CD4-positive, alpha-beta memory T cell (primary cell): ENCODE data around the gene LEFTY1. TPM values are rescaled to one million over a fixed set of nuclear protein-coding genes. Genes with fewer than 3 reads are reported as not detected.
A peak's percentile ranks its signal among the peaks of the same experiment; 100 is the strongest.

Source experiments
- CTCF ChIA-PET: fragments of 350-600 bp; sonication (Branson Sonifier 250); formaldehyde crosslinking; loops from one replicate; lab custom pipeline; 2021; ENCODE audit warnings: inconsistent platforms; ENCODE audit not compliant: partially characterized antibody; lab: Charles Lee
- POLR2A ChIA-PET: fragments of 350-600 bp; sonication (Branson Sonifier 250); formaldehyde crosslinking; loops from one replicate; lab custom pipeline; 2021; ENCODE audit not compliant: partially characterized antibody; lab: Charles Lee
- DNase-seq, 5 donors: peaks; one replicate each; pipeline versions ENCODE4 v3.0.0 to v3.0.0-alpha.2; 2020 to 2022; ENCODE audit warnings: mixed read lengths in 1 of 5
- H3K27ac ChIP-seq: one replicate; pipeline ENCODE4 v1.7.0; 2013; ENCODE audit warnings: low read depth, low read length
- H3K27me3 ChIP-seq: 2 replicates; pipeline ENCODE4 v1.7.0; 2013; ENCODE audit warnings: mild to moderate bottlenecking, low read length, moderate library complexity; ENCODE audit not compliant: insufficient read depth
- H3K36me3 ChIP-seq: 2 replicates; pipeline ENCODE4 v1.7.0; 2013; ENCODE audit warnings: mild to moderate bottlenecking, low read length, moderate library complexity; ENCODE audit not compliant: insufficient read depth
- H3K4me1 ChIP-seq: 2 replicates; pipeline ENCODE4 v1.7.0; 2013; ENCODE audit warnings: mild to moderate bottlenecking, low read length, moderate library complexity; ENCODE audit not compliant: insufficient read depth
- H3K4me3 ChIP-seq, 2 donors: one replicate each; pipeline ENCODE4 v1.7.0; 2013; ENCODE audit warnings: low read length in 2 of 2, mild to moderate bottlenecking in 1 of 2
- H3K9me3 ChIP-seq, 2 donors: one replicate each; pipeline ENCODE4 v1.7.0; 2013; ENCODE audit warnings: low read length in 2 of 2, control low read depth in 1 of 2; ENCODE audit not compliant: control insufficient read depth in 1 of 2
- H3K27ac Mint-ChIP-seq, 7 donors: one replicate each; pipeline ENCODE4 v1.8.0; 2020 to 2021; ENCODE audit warnings: mixed read lengths in 7 of 7, mild to moderate bottlenecking in 6 of 7, inconsistent platforms in 3 of 7, moderate library complexity in 3 of 7
- H3K27me3 Mint-ChIP-seq, 2 donors: one replicate each; pipeline ENCODE4 v1.8.0; 2020 to 2021; ENCODE audit warnings: mixed read lengths in 2 of 2
- H3K36me3 Mint-ChIP-seq, 2 donors: one replicate each; pipeline ENCODE4 v1.8.0; 2020 to 2021; ENCODE audit warnings: mixed read lengths in 2 of 2, inconsistent platforms in 1 of 2, mild to moderate bottlenecking in 1 of 2
- H3K4me1 Mint-ChIP-seq, 4 donors: one replicate each; pipeline ENCODE4 v1.8.0; 2020 to 2021; ENCODE audit warnings: mixed read lengths in 4 of 4, mild to moderate bottlenecking in 1 of 4
- H3K4me3 Mint-ChIP-seq, 8 donors: one replicate each; pipeline ENCODE4 v1.8.0; 2020 to 2021; ENCODE audit warnings: mixed read lengths in 8 of 8, mild to moderate bottlenecking in 7 of 8, moderate library complexity in 6 of 8, inconsistent platforms in 3 of 8
- H3K9me3 Mint-ChIP-seq, 8 donors: one replicate each; pipeline ENCODE4 v1.8.0; 2020 to 2021; ENCODE audit warnings: mixed read lengths in 8 of 8, mild to moderate bottlenecking in 5 of 8, inconsistent platforms in 3 of 8, moderate library complexity in 1 of 8
- intact Hi-C: fragments of 100-400 bp; cut with micrococcal nuclease; formaldehyde crosslinking; loops from one replicate; pipeline ENCODE4 v1.15.1; 2023
- polyA plus RNA-seq, 2 donors: library from polyadenylated mRNA; unstranded; fragments of 300-500 nt; fragmentation: Illumina TruSeq; gene quantifications; one replicate each; pipeline ENCODE4 v1.2.3, GENCODE V29; 2021
- total RNA-seq, 2 experiments: library from RNA; stranded (reverse); gene quantifications; one replicate each; pipeline ENCODE4 v1.2.3, GENCODE V29; 2021

LEFTY1 gene
- total and polyA plus RNA-seq, 4 experiments from 2014 or later, result 0.55 to 0.75 TPM; not detected in 2

DNA sequence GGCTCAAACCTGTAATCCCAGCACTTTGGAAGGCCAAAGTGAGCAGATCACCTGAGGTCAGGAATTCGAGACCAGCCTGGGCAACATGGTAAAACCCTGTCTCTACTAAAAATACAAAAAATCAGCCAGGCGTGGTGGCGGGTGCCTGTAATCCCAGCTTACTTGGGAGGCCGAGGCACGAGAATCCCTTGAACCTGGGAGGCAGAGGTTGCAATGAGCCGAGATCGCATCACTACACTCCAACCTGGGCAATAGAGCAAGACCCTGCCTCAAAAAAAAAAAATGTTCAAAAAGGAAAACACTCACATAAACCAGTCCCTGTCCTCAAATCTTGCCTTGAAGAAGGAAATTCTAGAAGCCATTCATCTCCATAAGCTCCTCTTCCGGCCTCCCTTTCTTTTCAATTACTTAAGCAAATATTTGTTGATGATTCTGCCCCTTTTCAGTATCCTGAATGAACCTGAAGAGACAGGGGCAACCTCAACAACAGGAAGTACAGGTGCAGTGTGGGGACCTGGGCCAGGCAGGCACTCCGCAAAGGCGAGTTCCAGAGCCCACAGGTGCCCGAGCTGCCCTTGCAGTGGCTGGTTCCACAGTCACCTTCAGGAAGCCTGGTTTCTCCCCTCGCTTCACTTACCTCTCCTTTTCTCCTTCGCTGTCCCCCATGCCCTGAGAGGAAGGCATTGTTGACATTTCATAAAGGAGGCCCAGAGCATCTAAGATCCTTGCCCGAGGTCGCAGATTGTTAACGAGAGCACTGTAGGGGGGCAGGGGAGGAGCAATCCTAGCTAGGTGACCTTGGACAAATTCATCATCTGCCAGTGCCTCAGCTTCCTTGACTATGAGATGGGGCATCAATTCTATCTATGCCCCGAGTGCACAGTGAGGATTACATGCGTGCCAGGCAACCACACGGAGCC is 8.9 kb upstream of the LEFTY1 start:
- Mint-ChIP-seq H3K4me1 (peaks cover 36 to 65% (median 49%) of the 10 kb centered on the region in 4 donors), H3K9me3 (peaks cover 0 to 2% (median 0%) of the 10 kb centered on the region in 8 donors), H3K27me3 (no peaks in the 10 kb centered on the region), H3K4me3 (peak overlapping the region; percentile 72 to 92 (median 82)), H3K36me3 (no peaks in the 10 kb centered on the region), H3K27ac (peak overlapping the region; percentile 94 to 99 (median 98))
- H3K4me1 ChIP-seq, result peaks cover 45% of the 10 kb centered on the region
- CTCF ChIA-PET, result interaction anchor here (0.7 to 18.0 kb wide), 6 partner anchors 12 to 120 kb away, joined by 3 to 294 read pairs (median 6); partner anchors contain the start of genes SRP9 and TMEM63A
- peak; percentile 59 to 68 (median 64) for DNase-seq
- H3K4me3 ChIP-seq, result peak overlapping the region in 1 of 2 donors; percentile 1
- H3K27me3 ChIP-seq, result no peaks in the 10 kb centered on the region
- no peaks in the 10 kb centered on the region for H3K9me3 ChIP-seq
- H3K36me3 ChIP-seq, result no peaks in the 10 kb centered on the region
- intact Hi-C loops, result loop anchor here (1.0 kb wide), 5 partner anchors 13 to 120 kb away; partner anchors contain the start of genes PYCR2 and TMEM63A
- POLR2A ChIA-PET, result interaction anchor here (0.7 to 22.5 kb wide), 24 partner anchors 8 to 470 kb away, joined by 3 to 730 read pairs (median 8); partner anchors contain the start of genes H3-3A, LBR, LEFTY1 and PYCR2
- H3K27ac ChIP-seq, result peak overlapping the region; percentile 72

DNA sequence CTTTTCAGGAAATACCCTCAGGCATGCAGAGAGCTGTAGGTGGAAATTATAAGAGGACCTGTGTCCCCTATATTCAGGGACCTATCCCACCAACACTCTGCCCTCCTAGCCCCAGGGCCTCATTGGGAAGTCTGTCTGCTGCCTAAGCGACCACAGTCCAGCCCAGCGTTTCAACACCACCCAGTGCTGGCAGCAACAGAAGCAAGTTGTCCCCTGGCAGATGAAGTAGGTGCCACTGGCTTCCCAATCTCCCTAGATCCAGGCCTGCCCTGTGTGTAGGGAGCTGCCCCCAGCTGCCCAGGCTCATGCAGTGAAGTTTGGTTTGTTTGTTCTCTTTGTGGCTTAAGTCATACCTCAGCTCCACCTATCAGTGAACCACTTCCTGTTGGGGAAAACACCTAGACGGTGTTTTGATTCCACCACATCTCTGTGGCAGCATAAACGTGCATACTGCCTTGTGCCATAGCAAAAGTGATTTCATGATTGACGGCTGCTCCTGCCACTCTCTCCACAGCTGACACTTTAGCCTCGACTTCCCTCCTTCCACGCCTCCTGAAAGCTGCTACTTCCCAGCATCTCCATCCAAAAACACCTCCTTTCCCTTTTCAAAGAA is 8.1 kb upstream of the LEFTY1 start:
- Mint-ChIP-seq H3K4me1 (peaks cover 34 to 65% (median 46%) of the 10 kb centered on the region in 4 donors), H3K9me3 (peaks cover 0 to 2% (median 0%) of the 10 kb centered on the region in 8 donors), H3K27me3 (no peaks in the 10 kb centered on the region), H3K27ac (peak overlapping the region; percentile 94 to 99 (median 98)), H3K36me3 (no peaks in the 10 kb centered on the region), H3K4me3 (peak overlapping the region; percentile 72 to 92 (median 82))
- CTCF ChIA-PET, result interaction anchor here (0.7 to 18.0 kb wide), 6 partner anchors 13 to 120 kb away, joined by 3 to 294 read pairs (median 6); partner anchors contain the start of genes SRP9 and TMEM63A
- peak; percentile 87 to 92 (median 88) for DNase-seq
- POLR2A ChIA-PET, result interaction anchor here (0.7 to 22.5 kb wide), 25 partner anchors 8 to 468 kb away, joined by 3 to 730 read pairs (median 7); partner anchors contain the start of genes H3-3A, LEFTY1, PYCR2 and SDE2
- intact Hi-C loops, result loop anchor here (1.0 kb wide), 5 partner anchors 14 to 119 kb away; partner anchors contain the start of genes PYCR2 and TMEM63A
- Histone ChIP-seq H3K36me3 (no peaks in the 10 kb centered on the region), H3K9me3 (no peaks in the 10 kb centered on the region), H3K27ac (peak overlapping the region; percentile 72), H3K4me3 (peak overlapping the region in 1 of 2 donors; percentile 13), H3K4me1 (peaks cover 45% of the 10 kb centered on the region), H3K27me3 (no peaks in the 10 kb centered on the region)

DNA sequence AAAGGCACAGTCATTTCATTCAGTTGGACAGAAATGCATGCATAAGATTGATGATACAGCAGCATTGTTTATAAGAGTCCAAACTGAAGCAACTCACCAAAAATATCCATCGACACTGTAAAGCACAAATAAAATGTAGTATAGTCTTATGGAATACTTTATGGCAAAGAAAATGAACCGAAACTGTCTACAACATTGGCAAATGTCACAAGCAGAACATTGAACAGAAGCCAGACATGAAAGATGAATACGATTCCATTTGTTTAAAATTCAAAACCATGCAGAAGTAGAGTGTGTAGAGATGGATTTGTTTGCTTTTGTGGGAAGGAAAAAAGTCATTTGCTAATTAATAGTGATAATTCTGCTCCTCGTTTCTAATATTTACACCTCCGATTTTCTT is 7.5 kb upstream of the LEFTY1 start:
- Mint-ChIP-seq H3K27me3 (no peaks in the 10 kb centered on the region), H3K9me3 (peaks cover 0 to 2% (median 0%) of the 10 kb centered on the region in 8 donors), H3K4me1 (peaks cover 34 to 65% (median 49%) of the 10 kb centered on the region in 4 donors), H3K4me3 (peak overlapping the region; percentile 1 to 92 (median 82)), H3K27ac (peak overlapping the region; percentile 94 to 99 (median 98)), H3K36me3 (no peaks in the 10 kb centered on the region)
- Histone ChIP-seq H3K4me3 (peak overlapping the region in 1 of 2 donors; percentile 13), H3K27ac (peak overlapping the region; percentile 72), H3K9me3 (no peaks in the 10 kb centered on the region), H3K27me3 (no peaks in the 10 kb centered on the region), H3K4me1 (peaks cover 45% of the 10 kb centered on the region), H3K36me3 (no peaks in the 10 kb centered on the region)
- ChIA-PET POLR2A (interaction anchor here (0.7 to 22.5 kb wide), 22 partner anchors 7 to 468 kb away, joined by 3 to 730 read pairs (median 10); partner anchors contain the start of genes H3-3A, LEFTY1, PYCR2 and SDE2), CTCF (interaction anchor here (1.3 to 18.0 kb wide), 4 partner anchors 13 to 119 kb away, joined by 4 to 294 read pairs (median 25); partner anchors contain the start of genes SRP9 and TMEM63A)
- DNase-seq, result no peak
- intact Hi-C loops, result no loop called here

DNA sequence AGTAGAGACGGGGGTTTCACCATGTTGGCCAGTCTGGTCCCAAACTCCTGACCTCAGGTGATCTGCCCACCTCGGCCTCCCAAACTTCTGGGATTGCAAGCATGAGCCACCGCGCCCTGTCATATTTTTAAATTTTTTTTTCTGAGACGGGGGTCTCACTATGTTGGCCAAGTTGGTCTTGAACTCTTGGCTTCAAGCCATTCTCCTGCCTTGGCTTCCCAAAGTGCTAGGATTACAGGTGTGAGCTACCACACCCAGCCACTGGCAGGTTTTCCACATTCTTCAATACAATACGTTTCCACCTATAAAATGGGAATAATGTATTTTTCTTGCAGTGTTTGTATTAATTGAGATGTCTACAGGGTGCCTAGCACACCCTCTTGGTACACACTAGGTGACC is 3.4 kb upstream of the LEFTY1 start:
- no peaks in the 10 kb centered on the region for H3K36me3 ChIP-seq
- H3K4me3 ChIP-seq, result no peak overlapping the region
- Mint-ChIP-seq H3K27me3 (no peaks in the 10 kb centered on the region), H3K27ac (no peak overlapping the region), H3K4me3 (no peak overlapping the region), H3K4me1 (peaks cover 19 to 44% (median 26%) of the 10 kb centered on the region in 4 donors), H3K36me3 (no peaks in the 10 kb centered on the region), H3K9me3 (no peaks in the 10 kb centered on the region)
- H3K4me1 ChIP-seq, result peaks cover 28% of the 10 kb centered on the region
- ChIA-PET POLR2A (interaction anchor here (2.1 to 22.5 kb wide), 2 partner anchors 14 to 114 kb away, joined by 8 to 730 read pairs; partner anchors contain the start of genes SRP9 and TMEM63A), CTCF (interaction anchor here (3.9 kb wide), 1 partner anchor 9 kb away, joined by 16 read pairs; the partner anchor contains the start of gene TMEM63A)
- no peak for DNase-seq
- H3K27me3 ChIP-seq, result no peaks in the 10 kb centered on the region
- H3K9me3 ChIP-seq, result no peaks in the 10 kb centered on the region
- intact Hi-C loops, result no loop called here
- H3K27ac ChIP-seq, result no peak overlapping the region

DNA sequence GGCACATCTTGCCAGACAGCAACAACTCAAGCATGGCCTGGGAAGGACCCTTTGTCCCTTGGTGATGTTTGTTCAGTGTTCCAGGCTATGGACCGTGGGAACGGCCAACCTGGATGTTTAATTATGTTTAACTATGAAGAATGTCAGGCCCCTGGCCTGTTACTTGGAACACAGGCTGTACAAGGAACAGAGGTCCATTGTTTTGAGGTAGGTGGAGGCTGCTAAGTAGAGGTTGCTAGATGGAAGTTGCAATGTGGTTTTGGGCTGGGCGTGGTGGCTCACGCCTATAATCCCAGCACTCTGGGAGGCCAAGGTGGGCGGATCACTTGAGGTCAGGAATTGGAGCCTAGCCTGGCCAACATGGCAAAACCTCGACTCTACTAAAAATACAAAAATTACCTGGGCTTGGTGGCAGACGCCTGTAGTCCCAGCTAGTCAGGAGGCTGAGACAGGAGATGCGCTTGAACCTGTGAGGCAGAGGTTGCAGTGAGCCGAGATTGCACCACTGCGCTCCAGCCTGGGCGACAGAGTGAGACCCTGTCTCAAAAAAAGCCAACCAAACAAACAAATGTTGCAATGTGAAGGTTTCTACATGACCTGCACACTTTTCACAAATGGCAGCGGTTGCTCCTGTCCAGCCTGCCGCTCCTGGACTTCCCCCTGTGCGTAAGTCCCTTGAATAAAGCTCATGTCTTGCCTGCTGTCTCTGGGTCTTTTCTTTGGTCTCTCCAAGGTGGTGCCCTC is 2.5 kb upstream of the LEFTY1 start:
- no peaks in the 10 kb centered on the region for H3K36me3 Mint-ChIP-seq
- no peaks in the 10 kb centered on the region for H3K9me3 Mint-ChIP-seq
- Histone ChIP-seq H3K27me3 (no peaks in the 10 kb centered on the region), H3K4me1 (peaks cover 19% of the 10 kb centered on the region), H3K27ac (no peak overlapping the region), H3K9me3 (no peaks in the 10 kb centered on the region), H3K4me3 (no peak overlapping the region), H3K36me3 (no peaks in the 10 kb centered on the region)
- peak overlapping the region in 5 of 7 donors; percentile 26 to 73 (median 68) for H3K27ac Mint-ChIP-seq
- no peak for DNase-seq
- peak overlapping the region in 1 of 8 donors; percentile 58 for H3K4me3 Mint-ChIP-seq
- H3K4me1 Mint-ChIP-seq, result peaks cover 10 to 35% (median 17%) of the 10 kb centered on the region in 4 donors
- intact Hi-C loops, result no loop called here
- POLR2A ChIA-PET, result interaction anchor here (0.6 to 22.5 kb wide), 4 partner anchors 7 to 114 kb away, joined by 3 to 730 read pairs (median 17); partner anchors contain the start of genes SDE2, SRP9 and TMEM63A
- no peaks in the 10 kb centered on the region for H3K27me3 Mint-ChIP-seq
- CTCF ChIA-PET, result interaction anchor here (3.9 kb wide), 1 partner anchor 8 kb away, joined by 16 read pairs; the partner anchor contains the start of gene TMEM63A
